B cell (primary cell): ENCODE results near the gene APOM. TPM values are rescaled to one million over a fixed set of nuclear protein-coding genes. Genes with fewer than 3 reads are reported as not detected.
A peak's percentile ranks its signal among the peaks of the same experiment; 100 is the strongest.

ENCODE experiments used
- ATAC-seq: fragments of 200-7000 bp; cut with Tn5 transposase; one replicate; pipeline ENCODE4 v1.10.0; 2021; ENCODE audit warnings: low read depth, mild to moderate bottlenecking, moderate number of reproducible peaks, moderate library complexity
- CTCF ChIA-PET: fragments of 350-600 bp; sonication (Branson Sonifier 250); formaldehyde crosslinking; loops from one replicate; lab custom pipeline; 2021; ENCODE audit warnings: antibody characterized with exemption, inconsistent platforms; lab: Charles Lee
- POLR2A ChIA-PET: fragments of 350-600 bp; sonication (Branson Sonifier 250); formaldehyde crosslinking; loops from one replicate; lab custom pipeline; 2021; ENCODE audit warnings: antibody characterized with exemption; lab: Charles Lee
- DNase-seq: peaks from one replicate; pipeline ENCODE4 v3.0.0; 2013
- H2AFZ ChIP-seq: 2 replicates; pipeline ENCODE4 v1.6.1; 2012; ENCODE audit warnings: mild to moderate bottlenecking, low read depth, low read length; ENCODE audit not compliant: insufficient read depth, poor library complexity, severe bottlenecking
- H3K27ac ChIP-seq, 2 donors: 1 replicate in 1 of 2; 2 replicates in 1 of 2; pipeline ENCODE4 v1.5.1; 2012 to 2013; ENCODE audit warnings: low read length in 2 of 2, mild to moderate bottlenecking in 2 of 2, moderate library complexity in 1 of 2
- H3K27me3 ChIP-seq, 4 experiments: fragments of 200-600 bp in 1 of 4; sonication (generic) in 1 of 4; replicated peaks in 1 of 4; 1 replicate in 2 of 4; 2 replicates in 2 of 4; pipeline versions ENCODE4 v1.6.1 to v1.7.0; 2013 to 2016; ENCODE audit warnings: low read length in 3 of 4, mild to moderate bottlenecking in 2 of 4, mixed read lengths in 1 of 4, moderate library complexity in 1 of 4; ENCODE audit not compliant: insufficient read depth in 4 of 4, control insufficient read depth in 3 of 4; ENCODE audit errors: control extremely low read depth in 1 of 4
- H3K36me3 ChIP-seq, 2 experiments: replicated peaks in 1 of 2; 1 replicate in 1 of 2; 2 replicates in 1 of 2; pipeline versions ENCODE4 v1.6.1 to v1.7.1; 2013; ENCODE audit warnings: low read length in 1 of 2; ENCODE audit not compliant: insufficient read depth in 2 of 2, control insufficient read depth in 1 of 2; ENCODE audit errors: control extremely low read depth in 1 of 2, extremely low read depth in 1 of 2
- H3K4me1 ChIP-seq, 2 donors: fragments of 200-600 bp in 1 of 2; sonication (generic) in 1 of 2; 1 replicate in 1 of 2; 2 replicates in 1 of 2; pipeline versions ENCODE4 v1.5.1 to v1.6.1; 2013 to 2017; ENCODE audit warnings: low read length in 2 of 2; ENCODE audit not compliant: control insufficient read depth in 2 of 2, insufficient read depth in 2 of 2
- H3K4me2 ChIP-seq: replicated peaks from 2 replicates; pipeline ENCODE3; 2012; ENCODE audit warnings: mild to moderate bottlenecking, low read depth, low read length; ENCODE audit not compliant: poor library complexity, severe bottlenecking
- H3K4me3 ChIP-seq, 5 experiments: fragments of 200-600 bp in 1 of 5; sonication (generic) in 1 of 5; 1 replicate in 3 of 5; 2 replicates in 2 of 5; pipeline versions ENCODE4 v1.5.1 to v1.7.0; 2011 to 2016; ENCODE audit warnings: low read length in 4 of 5, mild to moderate bottlenecking in 4 of 5, low read depth in 2 of 5, control low read depth in 1 of 5, moderate library complexity in 1 of 5; ENCODE audit not compliant: insufficient read depth in 1 of 5; ENCODE audit errors: control extremely low read depth in 1 of 5, extremely low read depth in 1 of 5
- H3K79me2 ChIP-seq: fragments of 200-600 bp; sonication (generic); one replicate; pipeline ENCODE4 v1.6.0; 2016; ENCODE audit warnings: low read length; ENCODE audit not compliant: control insufficient read depth, insufficient read depth
- H3K9ac ChIP-seq: fragments of 200-600 bp; sonication (generic); 2 replicates; pipeline ENCODE4 v1.6.1; 2017; ENCODE audit warnings: mild to moderate bottlenecking, low read length, moderate library complexity
- H3K9me3 ChIP-seq, 3 donors: one replicate each; pipeline versions ENCODE4 v1.6.1 to v1.7.1; 2013; ENCODE audit warnings: low read length in 2 of 3; ENCODE audit not compliant: control insufficient read depth in 2 of 3, insufficient read depth in 1 of 3; ENCODE audit errors: control extremely low read depth in 1 of 3
- H4K20me1 ChIP-seq: 2 replicates; pipeline ENCODE4 v1.6.0; 2012; ENCODE audit warnings: mild to moderate bottlenecking, low read length; ENCODE audit not compliant: insufficient read depth, control insufficient read depth, poor library complexity, severe bottlenecking
- H3K27ac Mint-ChIP-seq: one replicate; pipeline ENCODE4 v1.8.0; 2021; ENCODE audit warnings: mixed read lengths
- H3K27me3 Mint-ChIP-seq: one replicate; pipeline ENCODE4 v1.8.0; 2021; ENCODE audit warnings: mixed read lengths
- H3K4me1 Mint-ChIP-seq: one replicate; pipeline ENCODE4 v1.8.0; 2021; ENCODE audit warnings: mixed read lengths
- H3K4me3 Mint-ChIP-seq: one replicate; pipeline ENCODE4 v1.8.0; 2021; ENCODE audit warnings: mixed read lengths
- H3K9me3 Mint-ChIP-seq: one replicate; pipeline ENCODE4 v1.8.0; 2022; ENCODE audit warnings: mixed read lengths; ENCODE audit not compliant: insufficient read depth
- EZH2 ChIP-seq: IDR thresholded peaks from 2 replicates; pipeline ENCODE4 v1.6.1; 2012; ENCODE audit warnings: borderline replicate concordance, low read depth, mild to moderate bottlenecking, moderate library complexity, low read length; ENCODE audit not compliant: insufficient read depth, poor library complexity, severe bottlenecking
- WGBS: methylation state at CpG from one replicate; pipeline ENCODE4 v1.1.5; 2013; ENCODE audit warnings: missing lambda C conversion rate; ENCODE audit not compliant: insufficient coverage; 5-methylcytosine and 5-hydroxymethylcytosine counted together
- intact Hi-C: fragments of 100-400 bp; cut with micrococcal nuclease; formaldehyde crosslinking; loops from one replicate; pipeline ENCODE4 v1.10.0; 2022
- polyA plus RNA-seq: library from polyadenylated mRNA; depleted of rRNA; stranded (reverse); fragments of >200 nt; gene quantifications from 2 replicates; pipeline ENCODE4 v1.2.3, GENCODE V29; 2012
- total RNA-seq, 2 donors: library from RNA; stranded (reverse); fragments of 120-200 nt in 1 of 2; gene quantifications; 1 replicate in 1 of 2; 2 replicates in 1 of 2; pipeline versions ENCODE4 v1.2.3 to v1.2.4, GENCODE V29; 2013 to 2022
- TF ChIP-seq, protein P1 (sequence below): fragments of 200-600 bp; IDR thresholded peaks from one replicate; pipeline ENCODE4 v1.8.0; 2022; ENCODE audit warnings: antibody characterized with exemption, mild to moderate bottlenecking

The APOM gene
- total and polyA plus RNA-seq, 2 donors (not counting 1 experiment from before 2014, with no cell fraction given) = 3.6 to 11.6 TPM

DNA sequence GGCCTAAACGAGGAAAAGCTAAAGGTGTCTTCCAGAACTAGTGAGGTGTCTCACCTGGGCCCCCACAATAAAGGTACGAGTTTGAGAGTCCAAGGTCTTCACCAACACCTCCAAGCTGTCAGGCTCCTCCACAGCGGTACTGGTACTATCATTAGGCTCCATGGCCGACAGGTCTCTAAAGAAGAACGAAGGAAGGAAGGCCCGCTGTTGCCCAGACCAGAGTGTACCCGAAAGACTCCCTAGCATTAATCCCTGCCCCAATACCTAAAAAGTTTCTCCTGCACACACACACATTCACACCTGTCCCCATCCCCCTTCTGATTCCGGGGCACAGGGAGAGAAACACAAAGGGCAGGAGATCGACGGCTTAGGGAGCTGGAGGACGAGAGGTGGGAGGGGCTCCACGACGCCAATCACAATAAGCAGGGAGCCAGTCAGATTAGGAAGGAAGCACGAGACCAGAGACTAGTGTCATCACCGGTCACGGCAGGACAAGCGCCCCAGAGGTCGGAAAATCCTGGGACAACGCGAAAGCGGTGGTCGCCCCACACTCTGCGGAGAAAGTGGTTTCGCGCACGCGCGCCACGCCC, 4.0 kb upstream of the APOM start:
- DNase-seq (no peak), ATAC-seq (no peak)
- ChIA-PET CTCF (interaction anchor here (0.6 to 2.2 kb wide), 8 partner anchors 9 to 1037 kb away, joined by 3 to 10 read pairs (median 4); partner anchors contain the start of genes C6orf47, CSNK2B and GPANK1), POLR2A (interaction anchor here (0.6 to 3.0 kb wide), 19 partner anchors 11 to 1135 kb away, joined by 3 to 57 read pairs (median 5); partner anchors contain the start of genes ABHD16A, C6orf47, CLIC1 and CSNK2B)
- 5% methylated on average over 26 of the region's 29 CpGs for WGBS
- Histone ChIP-seq H3K27me3 (no peaks in the 10 kb centered on the region), H2AFZ (peak overlapping the region; percentile 76), H3K4me2 (peak overlapping the region; percentile 87), H3K4me1 (peaks cover 17 to 19% of the 10 kb centered on the region in 2 donors), H3K9ac (peak overlapping the region; percentile 98), H3K27ac (peak overlapping the region; percentile 97 to 98), H4K20me1 (peaks cover 20% of the 10 kb centered on the region), H3K4me3 (peak overlapping the region; percentile 66 to 96 (median 86)), H3K79me2 (peaks cover 86% of the 10 kb centered on the region), H3K36me3 (peaks cover 2 to 35% of the 10 kb centered on the region in 2 experiments), H3K9me3 (no peaks in the 10 kb centered on the region)
- TF ChIP-seq, protein P1, sequence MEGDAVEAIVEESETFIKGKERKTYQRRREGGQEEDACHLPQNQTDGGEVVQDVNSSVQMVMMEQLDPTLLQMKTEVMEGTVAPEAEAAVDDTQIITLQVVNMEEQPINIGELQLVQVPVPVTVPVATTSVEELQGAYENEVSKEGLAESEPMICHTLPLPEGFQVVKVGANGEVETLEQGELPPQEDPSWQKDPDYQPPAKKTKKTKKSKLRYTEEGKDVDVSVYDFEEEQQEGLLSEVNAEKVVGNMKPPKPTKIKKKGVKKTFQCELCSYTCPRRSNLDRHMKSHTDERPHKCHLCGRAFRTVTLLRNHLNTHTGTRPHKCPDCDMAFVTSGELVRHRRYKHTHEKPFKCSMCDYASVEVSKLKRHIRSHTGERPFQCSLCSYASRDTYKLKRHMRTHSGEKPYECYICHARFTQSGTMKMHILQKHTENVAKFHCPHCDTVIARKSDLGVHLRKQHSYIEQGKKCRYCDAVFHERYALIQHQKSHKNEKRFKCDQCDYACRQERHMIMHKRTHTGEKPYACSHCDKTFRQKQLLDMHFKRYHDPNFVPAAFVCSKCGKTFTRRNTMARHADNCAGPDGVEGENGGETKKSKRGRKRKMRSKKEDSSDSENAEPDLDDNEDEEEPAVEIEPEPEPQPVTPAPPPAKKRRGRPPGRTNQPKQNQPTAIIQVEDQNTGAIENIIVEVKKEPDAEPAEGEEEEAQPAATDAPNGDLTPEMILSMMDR = no peak
- no peak for TF ChIP-seq EZH2
- intact Hi-C loops = loop anchor here (1.0 to 10.0 kb wide), 9 partner anchors 9 to 1437 kb away; partner anchors contain the start of genes C6orf47, EHMT2, NEU1 and PRRC2A
- peak overlapping the region; percentile 100 for H3K27ac Mint-ChIP-seq
- H3K4me1 Mint-ChIP-seq = peaks cover 41% of the 10 kb centered on the region
- H3K27me3 Mint-ChIP-seq = no peaks in the 10 kb centered on the region
- no peaks in the 10 kb centered on the region for H3K9me3 Mint-ChIP-seq
- peak overlapping the region; percentile 98 for H3K4me3 Mint-ChIP-seq
